Measurements from ENCODE around the gene LRRC7. TPM values are rescaled to one million over a fixed set of nuclear protein-coding genes. Genes with fewer than 3 reads are reported as not detected.

The LRRC7 gene
- total and polyA plus RNA-seq, 2 donors (not counting 1 experiment from before 2014, with no cell fraction given): 0.03 TPM; not detected in 1

GRCh38 chr1:69994241-69994640, 426.5 kb downstream of the LRRC7 start:
- H2AFZ ChIP-seq (ENCODE audit: low read length): no peak overlapping the region

GRCh38 chr1:69998847-69999246, 431.1 kb downstream of the LRRC7 start:
- DNase-seq (ENCODE audit: low read depth in 2 of 2): no peak
- Histone ChIP-seq H3K4me2 (ENCODE audit: extremely low read depth, insufficient read depth, low read length) (no peak overlapping the region), H3K27ac (ENCODE audit: insufficient read depth, low read length) (no peak overlapping the region), H3K4me3 (replicated peaks in 1 of 4; ENCODE audit: control extremely low read depth in 1 of 4, insufficient read depth in 1 of 4, low read depth in 3 of 4, low read length in 4 of 4) (no peak overlapping the region), H3K9ac (ENCODE audit: insufficient read depth, low read length) (no peak overlapping the region), H3K36me3 (ENCODE audit: control insufficient read depth, insufficient read depth, low read length) (no peaks in the 10 kb centered on the region), H3K9me3 (ENCODE audit: control insufficient read depth, insufficient read depth, low read depth, low read length) (no peaks in the 10 kb centered on the region), H2AFZ (ENCODE audit: low read length) (no peak overlapping the region), H3K79me2 (ENCODE audit: control insufficient read depth, insufficient read depth, low read length) (no peaks in the 10 kb centered on the region), H3K27me3 (ENCODE audit: control insufficient read depth, insufficient read depth, low read length) (no peaks in the 10 kb centered on the region), H3K4me1 (ENCODE audit: control insufficient read depth, extremely low read depth, insufficient read depth, low read length) (no peaks in the 10 kb centered on the region), H4K20me1 (ENCODE audit: control insufficient read depth, extremely low read depth, insufficient read depth, low read length) (no peaks in the 10 kb centered on the region)
- no peak for TF ChIP-seq CTCF (conservative IDR thresholded peaks at IDR 0.05 in 1 of 2, IDR thresholded peaks at IDR 0.05 in 1 of 2; ENCODE audit: low read depth in 1 of 2, low read length in 2 of 2)
- TF ChIP-seq EZH2 (IDR thresholded peaks at IDR 0.05; ENCODE audit: low read length, missing control alignments): no peak

More at GRCh38 chr1:69994241-69994640, 426.5 kb downstream of the LRRC7 start:
- Histone ChIP-seq H3K4me1 (ENCODE audit: control insufficient read depth, extremely low read depth, insufficient read depth, low read length) (no peaks in the 10 kb centered on the region), H3K9me3 (ENCODE audit: control insufficient read depth, insufficient read depth, low read depth, low read length) (no peaks in the 10 kb centered on the region), H3K4me2 (ENCODE audit: extremely low read depth, insufficient read depth, low read length) (no peak overlapping the region), H3K27me3 (ENCODE audit: control insufficient read depth, insufficient read depth, low read length) (no peaks in the 10 kb centered on the region), H3K27ac (ENCODE audit: insufficient read depth, low read length) (no peak overlapping the region), H4K20me1 (ENCODE audit: control insufficient read depth, extremely low read depth, insufficient read depth, low read length) (no peaks in the 10 kb centered on the region), H3K79me2 (ENCODE audit: control insufficient read depth, insufficient read depth, low read length) (no peaks in the 10 kb centered on the region), H3K9ac (ENCODE audit: insufficient read depth, low read length) (no peak overlapping the region), H3K36me3 (ENCODE audit: control insufficient read depth, insufficient read depth, low read length) (no peaks in the 10 kb centered on the region), H3K4me3 (replicated peaks in 1 of 4; ENCODE audit: control extremely low read depth in 1 of 4, insufficient read depth in 1 of 4, low read depth in 3 of 4, low read length in 4 of 4) (no peak overlapping the region)
- no peak for TF ChIP-seq EZH2 (IDR thresholded peaks at IDR 0.05; ENCODE audit: low read length, missing control alignments)
- TF ChIP-seq CTCF (conservative IDR thresholded peaks at IDR 0.05 in 1 of 2, IDR thresholded peaks at IDR 0.05 in 1 of 2; ENCODE audit: low read depth in 1 of 2, low read length in 2 of 2): no peak
- peak in 1 of 2 donors; percentile 21 for DNase-seq (ENCODE audit: low read depth in 2 of 2)

DNA sequence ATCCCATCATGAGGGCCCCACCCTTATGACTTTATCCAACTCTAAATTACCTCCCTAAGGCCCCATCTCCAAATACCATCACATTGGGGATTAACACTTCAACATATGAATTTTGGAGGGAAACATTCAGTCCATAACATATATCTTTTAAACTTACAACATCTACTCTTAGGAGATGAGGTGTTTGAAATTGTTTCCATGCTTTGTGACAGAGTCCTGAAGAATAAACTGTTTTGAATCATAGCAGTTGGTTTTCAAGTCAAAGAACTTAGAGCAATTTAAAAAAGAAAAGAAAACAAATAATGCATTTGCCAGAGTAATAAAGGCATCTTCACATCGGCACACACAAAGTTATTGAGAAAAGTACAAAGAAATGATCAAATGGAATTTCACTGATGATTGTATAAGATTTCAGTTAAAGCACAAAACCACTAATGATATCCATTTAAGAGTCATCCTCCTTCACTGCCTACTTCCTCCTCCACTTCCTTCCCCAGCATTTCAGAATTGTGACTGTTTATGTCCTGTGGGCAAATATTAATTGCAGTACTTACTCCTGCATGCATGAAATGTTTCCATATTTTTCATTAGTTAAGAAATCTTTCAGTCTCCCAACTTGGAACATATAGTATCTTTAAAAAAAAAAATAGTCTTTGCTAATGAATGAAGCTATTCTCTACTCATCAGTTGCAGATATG, 435.6 kb downstream of the LRRC7 start:
- H3K27me3 ChIP-seq (ENCODE audit: control insufficient read depth, insufficient read depth, low read length): no peaks in the 10 kb centered on the region
- TF ChIP-seq EZH2 (IDR thresholded peaks at IDR 0.05; ENCODE audit: low read length, missing control alignments) (no peak), CTCF (conservative IDR thresholded peaks at IDR 0.05 in 1 of 2, IDR thresholded peaks at IDR 0.05 in 1 of 2; ENCODE audit: low read depth in 1 of 2, low read length in 2 of 2) (no peak)

More for the DNA sequence above, 435.6 kb downstream of the LRRC7 start:
- H3K4me1 ChIP-seq (ENCODE audit: control insufficient read depth, extremely low read depth, insufficient read depth, low read length): no peaks in the 10 kb centered on the region
- H2AFZ ChIP-seq (ENCODE audit: low read length): no peak overlapping the region
- no peak overlapping the region for H3K9ac ChIP-seq (ENCODE audit: insufficient read depth, low read length)
- H3K9me3 ChIP-seq (ENCODE audit: control insufficient read depth, insufficient read depth, low read depth, low read length): no peaks in the 10 kb centered on the region
- no peak overlapping the region for H3K4me3 ChIP-seq (replicated peaks in 1 of 4; ENCODE audit: control extremely low read depth in 1 of 4, insufficient read depth in 1 of 4, low read depth in 3 of 4, low read length in 4 of 4)
- H3K4me2 ChIP-seq (ENCODE audit: extremely low read depth, insufficient read depth, low read length): no peak overlapping the region
- H3K27ac ChIP-seq (ENCODE audit: insufficient read depth, low read length): no peak overlapping the region
- no peaks in the 10 kb centered on the region for H3K36me3 ChIP-seq (ENCODE audit: control insufficient read depth, insufficient read depth, low read length)
- no peaks in the 10 kb centered on the region for H3K79me2 ChIP-seq (ENCODE audit: control insufficient read depth, insufficient read depth, low read length)
- H4K20me1 ChIP-seq (ENCODE audit: control insufficient read depth, extremely low read depth, insufficient read depth, low read length): no peaks in the 10 kb centered on the region
- no peak for DNase-seq (ENCODE audit: low read depth in 2 of 2)

Data from fibroblast of lung (primary cell).